Cardiac fibroblast (primary cell): ENCODE results near the gene METTL4.
A peak's percentile ranks its signal among the peaks of the same experiment; 100 is the strongest.

Source experiments
- DNase-seq, 2 donors: peaks; one replicate each; pipeline versions ENCODE4 v3.0.0 to v3.0.0-alpha.2; 2010; ENCODE audit warnings: low read depth in 2 of 2
- H3K4me3 ChIP-seq, 2 donors: replicated peaks in 1 of 2; 1 replicate in 1 of 2; 2 replicates in 1 of 2; pipeline ENCODE4 v1.5.1; 2011; ENCODE audit warnings: low read depth in 2 of 2, low read length in 2 of 2, mild to moderate bottlenecking in 2 of 2, moderate library complexity in 1 of 2
- TF ChIP-seq, protein P1 (sequence below): IDR thresholded peaks from one replicate; pipeline ENCODE4 v1.5.1; 2011; ENCODE audit warnings: low read depth, mild to moderate bottlenecking, low read length, inconsistent platforms

METTL4 gene

DNA sequence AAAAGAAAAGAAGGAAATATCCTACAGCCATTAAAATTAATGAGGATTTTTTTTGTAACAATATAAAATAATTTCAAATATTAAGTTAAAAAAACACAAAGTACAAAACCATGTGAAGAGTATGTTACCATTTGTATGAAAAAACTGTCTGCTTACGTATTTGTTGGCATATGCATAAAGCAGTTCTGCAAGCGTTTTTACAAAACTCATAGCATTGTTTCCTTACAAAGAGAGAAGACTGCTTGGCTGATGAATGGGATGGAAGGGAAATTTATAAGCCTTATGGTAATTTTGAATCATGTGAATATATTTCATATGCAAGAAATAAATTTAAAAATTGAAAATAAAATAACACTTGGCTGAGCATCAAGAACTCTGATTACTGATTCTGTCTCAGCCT is 63.1 kb downstream of the METTL4 start:
- TF ChIP-seq, protein P1, sequence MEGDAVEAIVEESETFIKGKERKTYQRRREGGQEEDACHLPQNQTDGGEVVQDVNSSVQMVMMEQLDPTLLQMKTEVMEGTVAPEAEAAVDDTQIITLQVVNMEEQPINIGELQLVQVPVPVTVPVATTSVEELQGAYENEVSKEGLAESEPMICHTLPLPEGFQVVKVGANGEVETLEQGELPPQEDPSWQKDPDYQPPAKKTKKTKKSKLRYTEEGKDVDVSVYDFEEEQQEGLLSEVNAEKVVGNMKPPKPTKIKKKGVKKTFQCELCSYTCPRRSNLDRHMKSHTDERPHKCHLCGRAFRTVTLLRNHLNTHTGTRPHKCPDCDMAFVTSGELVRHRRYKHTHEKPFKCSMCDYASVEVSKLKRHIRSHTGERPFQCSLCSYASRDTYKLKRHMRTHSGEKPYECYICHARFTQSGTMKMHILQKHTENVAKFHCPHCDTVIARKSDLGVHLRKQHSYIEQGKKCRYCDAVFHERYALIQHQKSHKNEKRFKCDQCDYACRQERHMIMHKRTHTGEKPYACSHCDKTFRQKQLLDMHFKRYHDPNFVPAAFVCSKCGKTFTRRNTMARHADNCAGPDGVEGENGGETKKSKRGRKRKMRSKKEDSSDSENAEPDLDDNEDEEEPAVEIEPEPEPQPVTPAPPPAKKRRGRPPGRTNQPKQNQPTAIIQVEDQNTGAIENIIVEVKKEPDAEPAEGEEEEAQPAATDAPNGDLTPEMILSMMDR: no peak
- no peak overlapping the region for H3K4me3 ChIP-seq
- no peak for DNase-seq

DNA sequence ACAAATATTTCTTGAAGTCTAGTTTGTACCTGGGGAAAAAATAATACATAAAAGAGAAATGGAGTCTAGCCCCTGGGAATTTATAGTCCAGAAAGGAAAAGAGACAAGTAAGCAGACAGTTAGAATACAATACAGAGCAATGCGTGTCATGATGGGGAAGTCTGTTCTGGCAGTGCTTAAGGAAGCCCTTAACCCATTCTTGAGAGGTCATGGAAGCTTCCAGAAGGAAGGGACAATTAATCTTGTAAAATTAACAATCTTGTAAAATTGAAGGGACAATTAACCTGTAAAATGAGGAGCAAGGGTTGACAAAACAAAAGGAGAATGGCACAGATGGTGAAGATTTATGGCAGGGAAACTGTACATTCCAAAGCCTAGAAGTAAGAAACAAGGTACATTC is 66.7 kb downstream of the METTL4 start:
- TF ChIP-seq, protein P1: no peak
- no peak overlapping the region for H3K4me3 ChIP-seq
- DNase-seq: no peak

DNA sequence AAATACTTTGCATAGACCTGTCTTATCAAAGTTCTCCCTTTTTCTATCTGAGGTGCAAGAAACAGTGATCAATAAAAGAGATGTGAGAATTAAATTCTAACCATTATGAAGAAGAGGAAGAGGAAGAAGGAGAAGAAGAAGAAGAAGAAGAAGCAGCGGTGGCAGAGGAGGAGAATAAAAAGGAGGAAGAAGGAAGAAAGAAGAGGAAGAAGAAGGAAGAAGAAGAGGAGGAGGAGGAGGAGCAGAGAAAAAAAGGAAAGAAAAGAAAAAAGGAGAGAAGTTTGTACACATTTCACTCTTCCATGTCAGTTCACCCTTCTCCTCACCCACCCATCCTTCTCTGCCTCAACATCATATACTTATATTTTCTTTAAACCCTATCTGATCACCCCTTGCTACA is 68.4 kb downstream of the METTL4 start:
- DNase-seq: no peak
- no peak overlapping the region for H3K4me3 ChIP-seq
- TF ChIP-seq, protein P1: no peak

DNA sequence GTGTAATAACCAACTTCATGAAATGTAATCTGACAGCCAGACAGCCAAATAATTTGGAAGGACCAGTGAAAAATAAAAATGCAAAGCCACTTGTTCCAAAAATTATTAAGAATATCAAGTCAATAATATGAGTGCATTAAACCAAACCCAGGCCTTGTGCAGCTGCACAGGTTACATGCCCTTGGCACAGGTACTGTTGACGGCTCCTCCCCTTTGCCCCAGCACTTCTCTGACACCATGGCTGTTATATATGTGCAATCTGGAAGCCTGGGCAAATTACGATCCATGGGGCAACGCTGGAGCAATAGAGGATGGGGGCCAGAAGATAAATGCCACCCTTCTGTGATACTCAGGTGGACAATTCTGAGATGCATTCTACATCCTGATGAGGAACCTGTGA is 68.9 kb downstream of the METTL4 start:
- no peak overlapping the region for H3K4me3 ChIP-seq
- no peak for DNase-seq
- TF ChIP-seq, protein P1: no peak

DNA sequence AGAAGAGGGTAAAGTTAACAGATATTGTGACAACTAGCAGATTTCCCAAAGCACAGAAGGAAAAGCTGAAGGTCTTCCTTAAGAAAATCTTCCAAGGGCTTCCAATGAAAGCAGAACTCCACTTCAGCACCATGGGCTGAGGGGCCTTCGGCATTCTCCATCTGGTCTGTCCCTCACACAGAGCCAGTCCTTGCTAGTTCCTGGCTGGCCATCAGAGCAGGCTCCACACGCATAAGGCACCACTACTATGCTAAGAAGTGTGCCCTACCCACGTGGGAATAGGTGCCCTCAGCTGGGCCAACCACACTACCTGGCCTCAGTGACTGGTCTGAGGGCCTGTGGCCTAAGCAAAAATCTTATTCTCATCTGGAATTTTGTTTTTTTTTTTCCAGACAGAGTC is 73.5 kb downstream of the METTL4 start:
- H3K4me3 ChIP-seq: no peak overlapping the region
- no peak for DNase-seq
- TF ChIP-seq, protein P1: no peak

DNA sequence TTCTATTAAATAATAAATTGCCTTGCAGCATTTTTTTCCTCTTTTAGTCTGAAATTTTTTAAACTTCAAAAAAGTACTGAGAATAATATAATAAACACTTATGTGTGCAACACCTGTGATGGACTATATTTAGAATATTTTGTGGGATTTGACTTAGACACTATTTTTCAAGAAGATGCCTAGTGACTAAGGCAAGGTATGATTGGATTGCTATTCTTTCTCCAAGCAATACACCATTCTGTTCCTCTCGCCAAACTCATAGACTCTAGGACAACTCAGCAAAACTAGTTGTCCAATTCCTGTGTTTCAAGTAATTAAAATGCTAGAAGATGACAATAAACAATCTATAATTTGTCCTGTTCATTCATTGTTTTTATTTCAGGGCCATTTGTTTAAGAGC is 75.9 kb downstream of the METTL4 start:
- H3K4me3 ChIP-seq: no peak overlapping the region
- TF ChIP-seq, protein P1: no peak
- no peak for DNase-seq

DNA sequence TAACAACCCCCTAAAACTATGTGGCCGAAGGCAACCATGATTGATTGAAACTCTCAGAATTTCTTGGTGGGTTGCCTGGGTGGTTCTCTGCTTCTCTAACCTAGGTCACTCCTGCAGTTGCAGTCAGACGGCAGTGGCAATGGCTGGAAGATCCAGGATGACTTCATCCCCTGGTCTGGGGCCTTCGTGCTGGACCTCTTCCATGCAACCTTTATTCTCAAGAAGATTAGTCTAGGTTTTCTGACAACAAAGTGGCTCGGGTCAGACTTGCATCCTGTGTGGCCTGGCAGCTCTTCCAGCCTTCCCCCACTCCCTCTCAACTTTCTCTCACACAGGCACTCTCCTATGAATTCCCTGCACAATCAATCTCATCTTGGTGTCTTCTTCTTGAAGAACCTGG is 76.4 kb downstream of the METTL4 start:
- peak in 1 of 2 donors; percentile 11 for DNase-seq
- TF ChIP-seq, protein P1: no peak
- H3K4me3 ChIP-seq: no peak overlapping the region
